ENCODE measurements around the gene LY6G6C.

DNA sequence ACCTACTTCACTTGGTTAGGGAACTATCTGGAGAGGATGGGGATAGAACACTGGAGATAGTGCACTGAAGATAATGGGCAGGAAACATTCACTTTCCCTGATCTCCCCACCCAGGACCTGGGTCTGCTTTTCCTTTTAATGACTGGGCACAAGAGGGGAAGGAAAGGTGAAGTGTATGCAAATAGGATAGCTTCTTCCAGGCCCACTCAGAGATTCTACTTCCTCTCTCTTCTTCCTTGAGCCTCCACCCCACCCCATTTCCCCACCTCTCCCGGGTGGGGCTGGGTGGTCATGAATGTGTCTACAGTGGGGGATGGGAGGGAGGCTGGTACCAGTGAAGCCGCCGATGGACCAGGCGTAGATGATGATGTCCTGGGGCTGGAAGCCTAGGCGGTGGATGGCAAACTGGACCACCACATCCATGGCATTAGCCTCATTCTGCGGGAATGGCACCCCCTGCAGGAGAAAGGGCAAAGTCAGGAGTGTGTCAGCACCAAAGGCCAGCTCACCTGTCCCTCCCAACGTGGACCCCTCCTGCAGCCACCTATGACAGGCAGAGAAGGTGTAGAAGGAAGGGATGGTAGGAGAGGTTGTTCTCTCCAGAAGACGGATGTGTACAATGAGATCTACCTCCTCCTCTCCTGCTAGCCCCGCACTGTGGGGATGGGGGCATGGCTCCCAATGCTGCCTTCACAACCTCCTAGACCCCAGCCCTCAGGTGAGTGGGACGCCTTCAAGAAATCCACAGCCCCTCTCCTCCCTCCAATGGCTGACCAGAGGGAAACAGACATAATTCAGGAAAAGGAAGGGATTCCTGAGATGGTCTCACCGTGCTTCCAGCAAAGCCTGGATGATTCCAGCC is 32.1 kb downstream of the LY6G6C start:
- TF ChIP-seq, protein P1, sequence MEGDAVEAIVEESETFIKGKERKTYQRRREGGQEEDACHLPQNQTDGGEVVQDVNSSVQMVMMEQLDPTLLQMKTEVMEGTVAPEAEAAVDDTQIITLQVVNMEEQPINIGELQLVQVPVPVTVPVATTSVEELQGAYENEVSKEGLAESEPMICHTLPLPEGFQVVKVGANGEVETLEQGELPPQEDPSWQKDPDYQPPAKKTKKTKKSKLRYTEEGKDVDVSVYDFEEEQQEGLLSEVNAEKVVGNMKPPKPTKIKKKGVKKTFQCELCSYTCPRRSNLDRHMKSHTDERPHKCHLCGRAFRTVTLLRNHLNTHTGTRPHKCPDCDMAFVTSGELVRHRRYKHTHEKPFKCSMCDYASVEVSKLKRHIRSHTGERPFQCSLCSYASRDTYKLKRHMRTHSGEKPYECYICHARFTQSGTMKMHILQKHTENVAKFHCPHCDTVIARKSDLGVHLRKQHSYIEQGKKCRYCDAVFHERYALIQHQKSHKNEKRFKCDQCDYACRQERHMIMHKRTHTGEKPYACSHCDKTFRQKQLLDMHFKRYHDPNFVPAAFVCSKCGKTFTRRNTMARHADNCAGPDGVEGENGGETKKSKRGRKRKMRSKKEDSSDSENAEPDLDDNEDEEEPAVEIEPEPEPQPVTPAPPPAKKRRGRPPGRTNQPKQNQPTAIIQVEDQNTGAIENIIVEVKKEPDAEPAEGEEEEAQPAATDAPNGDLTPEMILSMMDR (IDR thresholded peaks at IDR 0.05; ENCODE audit: low read depth, low read length): peak; percentile 60
- no peak for TF ChIP-seq POLR2A (IDR thresholded peaks at IDR 0.05; ENCODE audit: extremely low read depth, insufficient read length)
- TF ChIP-seq, protein P2, sequence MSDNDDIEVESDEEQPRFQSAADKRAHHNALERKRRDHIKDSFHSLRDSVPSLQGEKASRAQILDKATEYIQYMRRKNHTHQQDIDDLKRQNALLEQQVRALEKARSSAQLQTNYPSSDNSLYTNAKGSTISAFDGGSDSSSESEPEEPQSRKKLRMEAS (IDR thresholded peaks at IDR 0.05; ENCODE audit: low read depth, low read length): no peak
- TF ChIP-seq MYC (IDR thresholded peaks at IDR 0.05; ENCODE audit: low read depth, low read length): no peak

Data from NB4 (cell line).